Activated CD8-positive, alpha-beta T cell treated with anti-CD3 and anti-CD28 coated beads, Interleukin-2, amount 10 ng/mL, durations not matched to agents 7 days and 5 days (primary cell): ENCODE measurements around the gene AFF3. TPM values are rescaled to one million over a fixed set of nuclear protein-coding genes. Genes with fewer than 3 reads are reported as not detected.
A peak's percentile ranks its signal among the peaks of the same experiment; 100 is the strongest.

Source experiments
- ATAC-seq: fragments of 150-1000 bp; cut with Tn5 transposase; one replicate; pipeline ENCODE4 v1.10.0; 2021; ENCODE audit warnings: moderate library complexity
- CTCF ChIA-PET: fragments of 350-600 bp; sonication (Branson Sonifier 250); formaldehyde crosslinking; loops from one replicate; lab custom pipeline; 2021; ENCODE audit warnings: antibody characterized with exemption; lab: Charles Lee
- POLR2A ChIA-PET: fragments of 350-600 bp; sonication (Branson Sonifier 250); formaldehyde crosslinking; loops from one replicate; lab custom pipeline; 2021; ENCODE audit warnings: antibody characterized with exemption; lab: Charles Lee
- DNase-seq: peaks from one replicate; pipeline ENCODE4 v3.0.0-alpha.2; 2020
- H3K27ac Mint-ChIP-seq: one replicate; pipeline ENCODE4 v1.8.0; 2021; ENCODE audit warnings: mild to moderate bottlenecking, mixed read lengths
- H3K27me3 Mint-ChIP-seq: one replicate; pipeline ENCODE4 v1.8.0; 2021; ENCODE audit warnings: low read depth, mixed read lengths
- H3K36me3 Mint-ChIP-seq: one replicate; pipeline ENCODE4 v1.8.0; 2021; ENCODE audit warnings: low read depth, mixed read lengths
- H3K4me1 Mint-ChIP-seq: one replicate; pipeline ENCODE4 v1.8.0; 2021; ENCODE audit warnings: low read depth, mixed read lengths
- H3K4me3 Mint-ChIP-seq: one replicate; pipeline ENCODE4 v1.8.0; 2021; ENCODE audit warnings: mild to moderate bottlenecking, mixed read lengths
- H3K9me3 Mint-ChIP-seq: one replicate; pipeline ENCODE4 v1.8.0; 2022; ENCODE audit warnings: mixed read lengths; ENCODE audit not compliant: insufficient read depth
- total RNA-seq, 2 experiments: library from RNA; stranded (reverse); gene quantifications; one replicate each; pipeline ENCODE4 v1.2.3, GENCODE V29; 2021

The AFF3 gene
- total RNA-seq, 2 experiments from 2014 or later = 7.1 to 7.9 TPM

DNA sequence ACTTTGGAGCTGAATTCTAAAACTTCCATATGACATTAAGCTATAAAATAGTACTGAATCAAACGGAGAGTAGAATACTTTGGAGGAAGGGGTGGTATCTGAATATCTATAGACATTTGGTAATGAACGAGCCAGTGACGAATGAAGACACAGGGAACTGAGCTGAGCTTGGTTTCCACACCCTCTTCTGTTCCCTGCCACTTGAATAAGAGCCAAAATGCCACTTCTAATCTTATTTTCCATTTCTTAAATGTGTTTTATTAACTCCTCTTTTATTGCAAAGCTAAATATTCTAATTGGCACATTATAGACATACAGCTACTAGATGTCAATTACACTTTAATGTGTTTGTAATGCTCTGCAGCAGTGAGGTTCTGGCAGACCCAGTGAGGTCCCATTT, 76.1 kb downstream of the AFF3 start:
- POLR2A ChIA-PET = no interaction called here
- Mint-ChIP-seq H3K27me3 (peaks cover 20% of the 10 kb centered on the region), H3K4me1 (peaks cover 16% of the 10 kb centered on the region), H3K4me3 (no peak overlapping the region), H3K9me3 (no peaks in the 10 kb centered on the region), H3K27ac (no peak overlapping the region), H3K36me3 (peaks cover 12% of the 10 kb centered on the region)
- CTCF ChIA-PET = interaction anchor here (0.9 kb wide), 1 partner anchor 24 kb away, joined by 5 read pairs; no protein-coding TSS in a partner anchor
- ATAC-seq (no peak), DNase-seq (no peak)

DNA sequence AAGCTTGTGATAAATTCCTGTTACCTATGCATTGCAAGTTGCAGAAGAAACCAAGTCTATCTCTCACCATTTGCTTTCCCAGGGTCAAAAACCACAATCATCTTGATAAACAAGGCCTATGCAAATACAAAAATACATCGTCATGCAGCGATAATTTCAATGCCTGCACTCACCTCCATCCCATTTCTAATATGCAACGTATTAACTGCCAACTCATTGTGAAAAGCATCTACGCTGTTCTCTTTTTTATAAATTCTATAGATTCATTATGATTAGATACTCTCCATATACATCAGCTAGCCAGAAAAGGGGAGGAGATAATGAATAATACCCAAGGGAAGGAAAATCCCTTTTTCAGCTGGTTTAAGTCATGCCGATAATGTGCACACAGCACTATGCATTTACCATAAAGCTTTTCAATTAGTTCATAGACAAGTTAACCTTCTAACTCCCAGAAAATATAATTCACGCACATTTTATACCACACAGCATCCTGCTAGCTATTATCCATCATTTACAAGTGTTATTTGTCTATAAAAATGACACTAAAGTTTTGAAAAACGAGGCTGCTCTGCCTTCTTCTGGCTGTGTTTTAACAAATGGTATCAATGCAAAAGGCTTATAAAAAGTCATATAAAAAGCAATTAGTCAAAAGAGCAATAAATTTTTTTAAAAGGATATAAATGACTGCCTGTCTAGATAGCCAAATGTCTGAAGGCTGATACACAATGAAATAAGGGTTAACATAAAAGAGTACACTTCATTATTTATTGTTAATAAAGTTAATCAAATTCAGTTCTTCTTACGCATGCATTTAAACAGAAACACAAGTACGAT, 77.6 kb downstream of the AFF3 start:
- Mint-ChIP-seq H3K9me3 (no peaks in the 10 kb centered on the region), H3K27ac (no peak overlapping the region), H3K36me3 (peaks cover 12% of the 10 kb centered on the region), H3K27me3 (peaks cover 17% of the 10 kb centered on the region), H3K4me1 (peaks cover 18% of the 10 kb centered on the region), H3K4me3 (no peak overlapping the region)
- no peak for ATAC-seq
- CTCF ChIA-PET = interaction anchor here (1.2 kb wide), 1 partner anchor 12 kb away, joined by 3 read pairs; no protein-coding TSS in a partner anchor
- POLR2A ChIA-PET = no interaction called here
- no peak for DNase-seq

DNA sequence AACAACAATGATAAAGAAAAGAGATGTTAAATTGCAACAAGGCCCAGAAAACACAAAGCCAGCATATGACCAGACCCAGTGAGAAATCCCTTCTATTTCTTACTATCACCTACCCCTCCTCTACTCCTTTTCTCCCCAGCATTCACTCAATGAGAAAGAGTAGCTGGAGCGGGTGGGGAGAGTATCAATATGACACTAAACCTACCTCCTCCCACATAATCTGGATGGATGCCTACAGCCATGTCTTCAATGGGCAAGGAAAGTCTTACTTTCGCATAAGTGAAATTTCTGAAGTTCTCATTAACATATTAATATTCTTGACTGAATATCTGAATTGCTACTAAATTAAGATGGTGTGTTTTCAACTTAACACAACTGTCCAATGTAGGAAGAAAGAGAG, 78.2 kb downstream of the AFF3 start:
- Mint-ChIP-seq H3K4me3 (no peak overlapping the region), H3K36me3 (peaks cover 12% of the 10 kb centered on the region), H3K27ac (no peak overlapping the region), H3K4me1 (peaks cover 24% of the 10 kb centered on the region), H3K9me3 (no peaks in the 10 kb centered on the region), H3K27me3 (peaks cover 17% of the 10 kb centered on the region)
- ATAC-seq = no peak
- DNase-seq = no peak
- CTCF ChIA-PET = no interaction called here
- POLR2A ChIA-PET = no interaction called here

DNA sequence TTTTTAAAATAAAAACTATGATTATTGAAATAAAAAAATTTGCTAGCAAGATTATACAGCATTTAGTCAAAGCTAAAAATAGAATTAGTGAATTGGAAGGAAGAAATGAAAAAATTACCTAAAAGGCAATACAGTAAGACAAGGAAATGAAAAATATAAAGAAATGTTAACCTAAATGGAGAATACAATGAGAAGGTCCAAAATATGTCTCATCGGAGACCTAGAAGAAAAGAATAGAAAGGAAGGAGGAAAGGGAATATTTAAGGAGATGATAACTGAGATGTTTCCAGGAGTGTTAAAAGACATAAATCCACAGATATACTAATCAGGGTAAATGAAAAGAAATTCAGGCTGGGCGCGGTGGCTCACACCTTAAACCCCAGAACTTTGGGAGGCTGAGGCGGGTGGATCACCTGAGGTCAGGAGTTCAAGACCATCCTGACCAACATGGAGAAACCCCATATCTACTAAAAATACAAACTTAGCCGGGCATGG, 78.9 kb downstream of the AFF3 start:
- ATAC-seq = no peak
- Mint-ChIP-seq H3K9me3 (no peaks in the 10 kb centered on the region), H3K36me3 (peaks cover 12% of the 10 kb centered on the region), H3K27me3 (peaks cover 12% of the 10 kb centered on the region), H3K27ac (no peak overlapping the region), H3K4me1 (peaks cover 24% of the 10 kb centered on the region), H3K4me3 (no peak overlapping the region)
- CTCF ChIA-PET = no interaction called here
- POLR2A ChIA-PET = no interaction called here
- DNase-seq = no peak

DNA sequence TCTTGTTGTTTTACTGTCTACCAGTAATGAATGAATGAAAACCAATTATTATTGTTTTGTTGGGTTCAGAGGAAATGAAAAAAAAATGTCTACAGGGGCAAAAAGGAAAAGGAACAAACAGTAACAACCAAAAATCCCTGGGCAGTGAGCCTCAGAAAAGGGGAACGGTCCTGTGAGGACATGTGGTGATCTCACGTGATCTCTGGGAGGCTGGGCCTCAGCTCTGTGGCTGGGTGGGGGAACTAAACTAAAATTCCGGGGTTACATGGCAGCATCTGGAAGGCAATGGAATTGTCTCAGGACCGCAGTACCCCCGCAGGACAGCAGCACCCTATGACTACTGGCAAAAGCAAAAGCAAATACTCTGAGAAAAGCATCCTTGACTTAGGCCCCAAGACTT, 80.1 kb downstream of the AFF3 start:
- peaks cover 12% of the 10 kb centered on the region for H3K36me3 Mint-ChIP-seq
- H3K27me3 Mint-ChIP-seq = peaks cover 3% of the 10 kb centered on the region
- CTCF ChIA-PET = no interaction called here
- DNase-seq (no peak), ATAC-seq (no peak)
- no peak overlapping the region for H3K27ac Mint-ChIP-seq
- H3K9me3 Mint-ChIP-seq = no peaks in the 10 kb centered on the region
- POLR2A ChIA-PET = interaction anchor here (0.7 kb wide), 1 partner anchor 581 kb away, joined by 4 read pairs; no protein-coding TSS in a partner anchor
- no peak overlapping the region for H3K4me3 Mint-ChIP-seq
- peaks cover 22% of the 10 kb centered on the region for H3K4me1 Mint-ChIP-seq

DNA sequence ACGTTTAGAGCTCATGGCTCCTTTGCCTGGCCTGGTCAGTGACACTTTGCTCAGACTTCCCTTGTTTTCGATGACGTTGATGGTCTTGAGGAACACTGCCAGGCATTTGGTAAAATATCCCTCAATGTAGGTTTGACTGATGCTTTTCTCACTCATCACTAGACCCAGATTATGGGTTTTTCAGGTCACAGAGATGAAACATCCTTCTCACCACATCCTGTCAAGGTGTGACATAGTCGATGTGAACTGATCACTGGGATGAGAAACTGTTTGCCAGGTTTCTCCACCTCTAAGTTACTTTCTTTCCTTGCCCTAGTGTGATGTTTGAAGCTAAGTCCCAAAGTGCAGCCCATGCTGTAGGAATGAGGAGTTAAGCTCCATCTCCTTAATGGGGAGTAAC, 81.5 kb downstream of the AFF3 start:
- ChIA-PET POLR2A (no interaction called here), CTCF (no interaction called here)
- Mint-ChIP-seq H3K27ac (peak overlapping the region; percentile 33), H3K27me3 (no peaks in the 10 kb centered on the region), H3K36me3 (peaks cover 12% of the 10 kb centered on the region), H3K4me1 (peaks cover 22% of the 10 kb centered on the region), H3K9me3 (no peaks in the 10 kb centered on the region), H3K4me3 (no peak overlapping the region)
- ATAC-seq (peak; percentile 81), DNase-seq (peak; percentile 49)

DNA sequence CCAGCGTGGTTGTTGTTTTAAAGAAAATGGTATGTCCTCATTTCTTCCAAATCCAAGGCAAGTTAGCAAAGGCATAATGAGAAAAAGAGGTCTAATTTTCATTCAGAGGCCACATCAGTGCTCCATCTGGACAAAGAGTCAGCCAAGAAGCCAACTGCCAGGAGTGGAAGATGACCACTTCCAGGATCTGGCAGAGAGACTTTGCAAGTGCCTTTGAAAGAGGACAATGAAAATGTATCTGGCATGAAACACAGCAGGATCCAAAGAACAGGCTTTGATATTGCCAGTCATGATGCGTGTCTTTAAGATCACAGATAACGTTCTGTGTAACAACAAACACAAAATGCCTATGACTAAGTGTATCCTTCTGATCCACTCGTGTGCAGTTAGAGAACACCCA, 82.8 kb downstream of the AFF3 start:
- H3K27ac Mint-ChIP-seq = no peak overlapping the region
- ATAC-seq (no peak), DNase-seq (no peak)
- ChIA-PET POLR2A (interaction anchor here (0.9 kb wide), 1 partner anchor 70 kb away, joined by 3 read pairs; no protein-coding TSS in a partner anchor), CTCF (no interaction called here)
- peaks cover 22% of the 10 kb centered on the region for H3K4me1 Mint-ChIP-seq
- H3K9me3 Mint-ChIP-seq = no peaks in the 10 kb centered on the region
- peaks cover 12% of the 10 kb centered on the region for H3K36me3 Mint-ChIP-seq
- H3K27me3 Mint-ChIP-seq = no peaks in the 10 kb centered on the region
- no peak overlapping the region for H3K4me3 Mint-ChIP-seq

DNA sequence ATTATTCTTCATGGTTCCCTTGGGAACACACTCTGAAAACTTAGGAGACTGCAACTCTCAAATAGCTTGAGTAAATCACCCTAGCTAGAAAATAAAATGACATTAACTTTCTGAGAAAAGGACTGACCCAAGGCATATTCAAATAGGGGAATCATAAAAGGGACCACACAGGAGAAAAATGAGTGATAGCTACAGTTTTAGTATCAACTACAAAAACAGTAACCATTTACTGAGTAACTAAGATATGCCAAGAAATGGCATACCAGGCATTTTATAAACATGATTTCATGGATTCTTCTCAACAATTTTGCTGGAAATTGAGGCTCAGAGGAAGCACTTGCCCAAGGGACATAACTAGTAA, 84.5 kb downstream of the AFF3 start:
- Mint-ChIP-seq H3K27ac (no peak overlapping the region), H3K4me3 (no peak overlapping the region), H3K9me3 (no peaks in the 10 kb centered on the region), H3K27me3 (no peaks in the 10 kb centered on the region), H3K4me1 (peaks cover 22% of the 10 kb centered on the region), H3K36me3 (peaks cover 9% of the 10 kb centered on the region)
- DNase-seq (no peak), ATAC-seq (no peak)
- ChIA-PET POLR2A (no interaction called here), CTCF (no interaction called here)

DNA sequence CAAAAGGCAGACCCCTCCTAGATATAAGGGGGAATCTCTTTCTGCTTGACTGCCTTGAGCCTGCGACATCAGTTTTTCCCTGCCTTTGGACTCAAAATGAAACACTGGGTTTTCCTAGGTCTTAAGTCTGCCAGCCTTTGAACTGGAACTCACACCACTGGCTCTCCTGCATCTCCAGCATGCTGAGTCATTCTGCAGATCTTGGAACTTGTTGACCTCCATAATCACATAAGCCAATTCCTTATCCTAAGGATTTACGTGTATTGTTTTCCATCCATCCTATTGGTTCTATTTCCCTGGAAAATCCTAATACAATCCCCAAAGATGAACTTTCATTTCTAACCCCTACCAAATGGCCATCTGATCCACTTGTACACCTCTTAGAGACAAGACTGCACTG, 88.0 kb downstream of the AFF3 start:
- Mint-ChIP-seq H3K4me1 (peaks cover 3% of the 10 kb centered on the region), H3K9me3 (no peaks in the 10 kb centered on the region), H3K27me3 (no peaks in the 10 kb centered on the region), H3K27ac (no peak overlapping the region), H3K4me3 (no peak overlapping the region), H3K36me3 (no peaks in the 10 kb centered on the region)
- ChIA-PET CTCF (no interaction called here), POLR2A (no interaction called here)
- DNase-seq (no peak), ATAC-seq (no peak)

DNA sequence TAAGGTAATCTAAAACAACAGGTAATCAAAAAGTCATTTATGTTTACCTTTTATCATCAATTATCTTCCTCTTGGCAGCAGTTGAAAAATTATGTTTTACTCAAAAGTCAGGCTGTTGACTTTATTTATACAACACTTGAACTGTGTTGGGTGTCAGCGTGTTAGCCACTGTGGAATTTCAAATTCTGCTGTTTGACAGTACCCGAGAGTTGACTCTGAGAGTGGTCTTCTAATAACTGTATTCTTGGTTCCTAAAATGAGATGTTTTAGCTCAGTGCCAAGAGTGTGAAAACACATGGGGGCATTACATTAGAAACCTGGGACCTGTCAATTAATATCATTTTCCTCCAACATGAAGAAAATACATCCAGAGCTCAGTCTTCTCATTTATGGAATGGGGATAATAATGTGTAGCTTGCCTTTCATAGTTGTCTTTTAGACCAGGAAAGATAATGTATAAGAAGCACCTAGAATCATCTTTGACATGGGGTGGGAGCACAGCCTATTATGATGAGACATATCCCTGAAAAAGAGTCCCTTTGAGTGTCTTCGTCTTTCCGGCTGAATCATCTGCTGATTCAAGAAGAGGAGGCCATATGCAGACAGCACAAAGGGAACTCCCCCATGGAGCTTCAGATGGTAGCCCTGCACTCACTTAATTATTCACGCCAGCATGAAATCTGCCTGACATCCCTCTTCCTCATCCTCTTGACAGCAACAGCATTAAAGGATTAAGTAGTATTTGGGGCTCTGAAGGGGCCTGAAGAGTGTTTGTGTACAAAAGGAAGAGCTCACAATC, 89.1 kb downstream of the AFF3 start:
- Mint-ChIP-seq H3K4me1 (no peaks in the 10 kb centered on the region), H3K27ac (no peak overlapping the region), H3K9me3 (no peaks in the 10 kb centered on the region), H3K4me3 (no peak overlapping the region), H3K36me3 (no peaks in the 10 kb centered on the region), H3K27me3 (no peaks in the 10 kb centered on the region)
- ChIA-PET CTCF (interaction anchor here (1.5 kb wide), 1 partner anchor 12 kb away, joined by 3 read pairs; no protein-coding TSS in a partner anchor), POLR2A (no interaction called here)
- DNase-seq = no peak
- no peak for ATAC-seq

DNA sequence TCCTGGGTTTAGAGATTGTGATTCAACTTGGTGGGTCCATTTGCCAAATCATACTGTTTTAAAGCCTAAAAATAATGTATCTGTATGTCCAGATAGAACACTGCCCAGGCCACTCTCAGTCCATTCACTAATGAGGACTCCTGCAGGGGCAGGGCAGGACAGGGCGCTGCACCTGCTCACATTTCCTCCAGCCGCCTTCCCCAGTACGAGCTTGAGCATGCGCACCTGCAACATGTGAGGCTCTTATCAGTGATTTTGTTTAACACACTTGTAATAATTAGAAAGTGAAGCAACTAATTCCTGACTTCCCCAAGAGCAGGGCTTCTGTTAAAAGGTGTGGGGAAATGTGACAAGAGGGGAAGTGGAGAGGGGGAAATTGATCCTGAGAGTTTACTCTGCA, 89.7 kb downstream of the AFF3 start:
- Mint-ChIP-seq H3K4me3 (no peak overlapping the region), H3K27me3 (no peaks in the 10 kb centered on the region), H3K27ac (no peak overlapping the region), H3K9me3 (no peaks in the 10 kb centered on the region), H3K4me1 (no peaks in the 10 kb centered on the region), H3K36me3 (no peaks in the 10 kb centered on the region)
- no peak for ATAC-seq
- CTCF ChIA-PET = interaction anchor here (1.5 kb wide), 1 partner anchor 13 kb away, joined by 3 read pairs; no protein-coding TSS in a partner anchor
- POLR2A ChIA-PET = no interaction called here
- no peak for DNase-seq

DNA sequence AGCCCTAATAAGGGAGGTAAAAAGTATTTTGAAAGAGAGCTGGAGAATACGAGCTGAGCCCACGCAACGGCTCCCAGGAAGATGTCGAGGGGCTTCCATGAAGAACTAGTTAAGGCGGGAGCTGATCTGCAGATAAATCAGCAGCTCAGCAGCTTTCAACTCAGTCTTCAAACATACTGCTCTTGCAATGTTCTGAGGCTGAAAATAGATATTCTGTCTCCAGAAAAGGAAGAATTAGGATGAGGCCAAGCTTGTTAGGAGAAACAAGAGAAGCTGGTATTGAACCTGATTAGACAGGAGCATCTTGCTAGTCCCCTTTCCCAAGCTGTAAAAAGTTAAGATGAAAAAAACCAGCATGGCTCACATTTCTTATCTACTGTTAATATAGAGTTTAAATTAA, 91.1 kb downstream of the AFF3 start:
- ATAC-seq (no peak), DNase-seq (no peak)
- Mint-ChIP-seq H3K9me3 (no peaks in the 10 kb centered on the region), H3K27me3 (no peaks in the 10 kb centered on the region), H3K4me1 (no peaks in the 10 kb centered on the region), H3K27ac (no peak overlapping the region), H3K4me3 (no peak overlapping the region), H3K36me3 (no peaks in the 10 kb centered on the region)
- ChIA-PET POLR2A (no interaction called here), CTCF (no interaction called here)
